Endothelial cell of umbilical vein (primary cell): ENCODE results near the gene GPR137.

Source experiments
- CTCF ChIP-seq, 2 donors: IDR thresholded peaks; 1 replicate in 1 of 2; 2 replicates in 1 of 2; pipeline ENCODE4 v1.5.1; 2011; ENCODE audit warnings: low read length in 2 of 2, mild to moderate bottlenecking in 2 of 2, moderate library complexity in 2 of 2, control low read depth in 1 of 2, inconsistent platforms in 1 of 2, low read depth in 1 of 2; ENCODE audit not compliant: insufficient read depth in 1 of 2; ENCODE audit errors: extremely low read depth in 1 of 2
- MYC ChIP-seq: IDR thresholded peaks from one replicate; pipeline ENCODE4 v1.6.1; 2011; ENCODE audit warnings: mild to moderate bottlenecking, low read depth, low read length
- POLR2A ChIP-seq: IDR thresholded peaks from 2 replicates; pipeline ENCODE4 v1.6.1; 2012; ENCODE audit warnings: low read depth, mild to moderate bottlenecking, control low read depth, low read length
- POLR2AphosphoS5 ChIP-seq: IDR thresholded peaks from 2 replicates; pipeline ENCODE4 v1.6.1; 2012; ENCODE audit warnings: low read depth, mild to moderate bottlenecking, control low read depth, low read length, moderate library complexity; ENCODE audit not compliant: insufficient read depth

- TF ChIP-seq CTCF (IDR thresholded peaks at IDR 0.05; ENCODE audit: extremely low read depth in 1 of 2, insufficient read depth in 1 of 2, low read depth in 1 of 2, low read length in 2 of 2): no peak
- TF ChIP-seq MYC: no peak
- TF ChIP-seq POLR2A: no peak
- TF ChIP-seq POLR2AphosphoS5: no peak
Measured at GRCh38 chr11:64291752-64292459, 6.3 kb downstream of the GPR137 start.
